NAMALWA (cell line): ENCODE data around the gene RASGRF1.
A peak's percentile ranks its signal among the peaks of the same experiment; 100 is the strongest.

Experiments used
- DNase-seq: peaks from one replicate; pipeline ENCODE4 v3.0.0-alpha.2; 2015; ENCODE audit warnings: low spot score

RASGRF1 gene

GRCh38 chr15:78956937-78957336 lies 133.6 kb downstream of the RASGRF1 start:
- DNase-seq = no peak

GRCh38 chr15:78955355-78955754 lies 135.2 kb downstream of the RASGRF1 start:
- DNase-seq = no peak

- no peak for DNase-seq
These were observed 138.7 kb downstream of the RASGRF1 start for GRCh38 chr15:78951841-78952238.

- peak; percentile 21 for DNase-seq
These were observed 139.4 kb downstream of the RASGRF1 start for GRCh38 chr15:78950902-78951840.

GRCh38 chr15:78950343-78950742 lies 140.2 kb downstream of the RASGRF1 start:
- DNase-seq = no peak

- no peak for DNase-seq
These were observed 141.1 kb downstream of the RASGRF1 start for GRCh38 chr15:78949461-78949860.

GRCh38 chr15:78947506-78947905 lies 143.1 kb downstream of the RASGRF1 start:
- DNase-seq = no peak

- no peak for DNase-seq
These were observed 144.1 kb downstream of the RASGRF1 start for GRCh38 chr15:78946493-78946892.

GRCh38 chr15:78944669-78945407 lies 145.7 kb downstream of the RASGRF1 start, which contains the start of gene CTSH:
CTSH (minus strand) TSS chr15:78945046; CDS start chr15:78944981, 65 bp downstream.
- peak; percentile 57 for DNase-seq

- DNase-seq = no peak
These were observed 146.4 kb downstream of the RASGRF1 start for GRCh38 chr15:78944202-78944625.

- no peak for DNase-seq
These were observed 146.9 kb downstream of the RASGRF1 start for GRCh38 chr15:78943692-78944091.

- DNase-seq = no peak
These were observed 147.8 kb downstream of the RASGRF1 start for GRCh38 chr15:78942741-78943140.

GRCh38 chr15:78938658-78939488 lies 151.7 kb downstream of the RASGRF1 start:
- peak; percentile 61 for DNase-seq

- no peak for DNase-seq
These were observed 153.3 kb downstream of the RASGRF1 start for GRCh38 chr15:78937132-78937739.

- DNase-seq = no peak
These were observed 155.9 kb downstream of the RASGRF1 start for GRCh38 chr15:78934655-78935023.

GRCh38 chr15:78933823-78934654 lies 156.5 kb downstream of the RASGRF1 start:
- no peak for DNase-seq

GRCh38 chr15:78933187-78933822 lies 157.3 kb downstream of the RASGRF1 start:
- no peak for DNase-seq

GRCh38 chr15:78932258-78932808 lies 158.2 kb downstream of the RASGRF1 start:
- no peak for DNase-seq

- no peak for DNase-seq
These were observed 158.9 kb downstream of the RASGRF1 start for GRCh38 chr15:78931439-78932257.
